Measurements from ENCODE around the gene JSRP1.

GRCh38 chr19:2215281-2215751 lies 40.9 kb downstream of the JSRP1 start:
- TF ChIP-seq CTCF (conservative IDR thresholded peaks at IDR 0.05 in 1 of 2, IDR thresholded peaks at IDR 0.05 in 1 of 2; ENCODE audit: low read depth in 1 of 2, low read length in 2 of 2) (no peak), EZH2 (IDR thresholded peaks at IDR 0.05; ENCODE audit: low read length, missing control alignments) (no peak)

All from fibroblast of lung (primary cell).